H9 (cell line): ENCODE results near the gene SWT1. TPM values are rescaled to one million over a fixed set of nuclear protein-coding genes. Genes with fewer than 3 reads are reported as not detected.

Experiments
- DNase-seq: peaks from one replicate; pipeline ENCODE4 v3.0.0-alpha.2; 2017
- H2AFZ ChIP-seq: one replicate; pipeline ENCODE4 v1.6.1; 2013; ENCODE audit warnings: mild to moderate bottlenecking, low read length, control low read depth, moderate library complexity
- H2AK5ac ChIP-seq: 2 replicates; pipeline ENCODE4 v1.6.1; 2013; ENCODE audit warnings: low read length, control low read depth, mixed read lengths; ENCODE audit not compliant: insufficient read length
- H2BK120ac ChIP-seq: one replicate; pipeline ENCODE4 v1.6.1; 2013; ENCODE audit warnings: low read depth, mild to moderate bottlenecking, low read length, control low read depth, inconsistent platforms; ENCODE audit not compliant: poor library complexity, severe bottlenecking
- H2BK12ac ChIP-seq: 2 replicates; pipeline ENCODE4 v1.6.1; 2013; ENCODE audit warnings: low read length, control low read depth, mixed read lengths, low read depth; ENCODE audit not compliant: insufficient read length
- H2BK15ac ChIP-seq: 2 replicates; pipeline ENCODE4 v1.6.1; 2013; ENCODE audit warnings: low read depth, low read length, control low read depth
- H2BK20ac ChIP-seq: one replicate; pipeline ENCODE4 v1.6.1; 2013; ENCODE audit warnings: low read depth, mild to moderate bottlenecking, low read length, control low read depth, inconsistent platforms; ENCODE audit not compliant: poor library complexity, severe bottlenecking
- H2BK5ac ChIP-seq: 2 replicates; pipeline ENCODE4 v1.6.1; 2013; ENCODE audit warnings: low read length, control low read depth, mixed read lengths; ENCODE audit not compliant: insufficient read length
- H3K14ac ChIP-seq: 2 replicates; pipeline ENCODE4 v1.6.1; 2013; ENCODE audit warnings: low read length, control low read depth; ENCODE audit not compliant: insufficient read depth
- H3K18ac ChIP-seq: 2 replicates; pipeline ENCODE4 v1.6.1; 2013; ENCODE audit warnings: low read depth, mild to moderate bottlenecking, mixed read lengths, low read length, control low read depth; ENCODE audit not compliant: insufficient read length
- H3K23ac ChIP-seq: 2 replicates; pipeline ENCODE4 v1.6.1; 2013; ENCODE audit warnings: low read length, control low read depth, mixed read lengths, low read depth; ENCODE audit not compliant: insufficient read length
- H3K23me2 ChIP-seq: 2 replicates; pipeline ENCODE4 v1.6.1; 2013; ENCODE audit warnings: low read depth, mild to moderate bottlenecking, mixed read lengths, low read length, control low read depth; ENCODE audit not compliant: insufficient read length, poor library complexity, severe bottlenecking
- H3K27ac ChIP-seq: 2 replicates; pipeline ENCODE4 v1.5.1; 2013; ENCODE audit warnings: low read length, control low read depth, mixed read lengths, low read depth; ENCODE audit not compliant: insufficient read length
- H3K27me3 ChIP-seq: 2 replicates; pipeline ENCODE4 v1.6.1; 2013; ENCODE audit warnings: low read length, control low read depth, inconsistent platforms; ENCODE audit not compliant: insufficient read depth
- H3K4ac ChIP-seq: 2 replicates; pipeline ENCODE4 v1.6.1; 2013; ENCODE audit warnings: low read depth, mild to moderate bottlenecking, control low read depth, inconsistent platforms, low read length, moderate library complexity
- H3K4me1 ChIP-seq: 2 replicates; pipeline ENCODE4 v1.6.1; 2013; ENCODE audit warnings: low read length, control low read depth, inconsistent platforms; ENCODE audit not compliant: insufficient read depth
- H3K4me2 ChIP-seq: 2 replicates; pipeline ENCODE4 v1.6.1; 2013; ENCODE audit warnings: low read length, control low read depth, mixed read lengths; ENCODE audit not compliant: insufficient read length, insufficient read depth
- H3K56ac ChIP-seq: 2 replicates; pipeline ENCODE4 v1.6.1; 2013; ENCODE audit warnings: low read depth, mild to moderate bottlenecking, mixed read lengths, low read length, control low read depth; ENCODE audit not compliant: insufficient read length
- H3K79me1 ChIP-seq: 2 replicates; pipeline ENCODE4 v1.6.1; 2013; ENCODE audit warnings: low read depth, mild to moderate bottlenecking, moderate library complexity, low read length, control low read depth, inconsistent platforms; ENCODE audit not compliant: insufficient read depth, poor library complexity, severe bottlenecking
- H3K79me2 ChIP-seq: 2 replicates; pipeline ENCODE4 v1.6.1; 2013; ENCODE audit warnings: low read length, control low read depth, inconsistent platforms; ENCODE audit not compliant: insufficient read depth
- H3K9ac ChIP-seq: 2 replicates; pipeline ENCODE4 v1.6.1; 2013; ENCODE audit warnings: low read length, control low read depth, mixed read lengths; ENCODE audit not compliant: insufficient read length; ENCODE audit errors: extremely low read depth
- H3K9me3 ChIP-seq: one replicate; pipeline ENCODE4 v1.6.1; 2013; ENCODE audit warnings: low read depth, low read length, inconsistent platforms; ENCODE audit not compliant: control insufficient read depth
- H3T11ph ChIP-seq: one replicate; pipeline ENCODE4 v1.6.1; 2013; ENCODE audit warnings: mild to moderate bottlenecking, low read length, control low read depth, inconsistent platforms
- H4K20me1 ChIP-seq: one replicate; pipeline ENCODE4 v1.6.1; 2013; ENCODE audit not compliant: control insufficient read depth, insufficient read length, insufficient read depth
- H4K5ac ChIP-seq: 2 replicates; pipeline ENCODE4 v1.6.1; 2013; ENCODE audit warnings: low read depth, mild to moderate bottlenecking, mixed read lengths, low read length, control low read depth; ENCODE audit not compliant: insufficient read length
- H4K8ac ChIP-seq: replicated peaks from 2 replicates; pipeline ENCODE4 v1.6.1; 2013; ENCODE audit warnings: low read length, control low read depth, mixed read lengths, low read depth; ENCODE audit not compliant: insufficient read length
- H4K91ac ChIP-seq: 2 replicates; pipeline ENCODE4 v1.6.1; 2013; ENCODE audit warnings: low read depth, mild to moderate bottlenecking, moderate library complexity, mixed read lengths, low read length, control low read depth; ENCODE audit not compliant: insufficient read length
- H3K27ac Mint-ChIP-seq, 3 experiments: 2 replicates in 2 of 3; 3 replicates in 1 of 3; pipeline ENCODE4 v1.8.0; 2020 to 2021; ENCODE audit warnings: mixed read lengths in 3 of 3, mild to moderate bottlenecking in 1 of 3, moderate library complexity in 1 of 3
- H3K27me3 Mint-ChIP-seq: 2 replicates; pipeline ENCODE4 v1.8.0; 2021; ENCODE audit warnings: low read depth, mild to moderate bottlenecking, moderate library complexity, mixed read lengths
- H3K36me3 Mint-ChIP-seq, 3 experiments: 2 replicates in 2 of 3; 3 replicates in 1 of 3; pipeline ENCODE4 v1.8.0; 2020 to 2021; ENCODE audit warnings: low read depth in 3 of 3, mixed read lengths in 3 of 3; ENCODE audit not compliant: insufficient read depth in 1 of 3
- H3K4me1 Mint-ChIP-seq, 2 experiments: 2 replicates each; pipeline ENCODE4 v1.8.0; 2020; ENCODE audit warnings: mixed read lengths in 2 of 2
- H3K4me3 Mint-ChIP-seq, 2 experiments: 2 replicates in 1 of 2; 3 replicates in 1 of 2; pipeline ENCODE4 v1.8.0; 2020 to 2021; ENCODE audit warnings: mild to moderate bottlenecking in 2 of 2, mixed read lengths in 2 of 2, moderate library complexity in 1 of 2
- H3K9me3 Mint-ChIP-seq, 2 experiments: 2 replicates in 1 of 2; 3 replicates in 1 of 2; pipeline ENCODE4 v1.8.0; 2020; ENCODE audit warnings: mild to moderate bottlenecking in 2 of 2, mixed read lengths in 2 of 2, moderate library complexity in 1 of 2
- WGBS: extraction: QIAGEN DNeasy Blood & Tissue Kit; methylation state at CpG from one replicate; pipeline ENCODE4 v1.1.7; 2013; ENCODE audit warnings: missing lambda C conversion rate, low lambda C conversion rate, mixed read lengths; ENCODE audit not compliant: insufficient read length; ENCODE audit errors: extremely low coverage; 5-methylcytosine and 5-hydroxymethylcytosine counted together
- total RNA-seq: library from RNA; stranded (reverse); gene quantifications from 2 replicates; pipeline ENCODE4 v1.2.1, GENCODE V29; 2021
- TF ChIP-seq, protein P1 (sequence below): fragments of 200-600 bp; sonication (generic); conservative IDR thresholded peaks from 3 replicates; pipeline ENCODE4 v1.8.0; 2021; ENCODE audit warnings: antibody characterized with exemption, mild to moderate bottlenecking

The SWT1 gene
- total RNA-seq, 1 experiment from 2014 or later = 5.2 TPM

DNA sequence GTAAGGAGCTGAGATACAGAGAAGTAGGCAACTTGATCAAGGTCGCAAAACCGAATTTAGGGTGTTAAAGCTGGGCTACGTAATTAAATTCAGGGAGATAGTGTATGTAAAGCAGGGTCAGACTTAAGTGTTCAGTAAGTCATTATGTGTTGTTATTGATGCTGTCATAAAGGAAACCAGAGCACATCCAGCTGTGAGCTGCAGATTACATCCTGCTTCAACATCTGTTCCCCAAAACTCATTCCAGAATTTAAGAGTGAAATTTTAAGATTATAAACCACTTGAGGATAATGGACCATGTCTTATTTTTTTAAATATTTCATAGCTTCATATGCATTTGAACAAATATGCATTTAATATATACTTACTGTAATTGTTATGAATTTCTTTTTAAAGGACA, 110.3 kb downstream of the SWT1 start:
- no peak overlapping the region for H4K5ac ChIP-seq
- H2AK5ac ChIP-seq = no peak overlapping the region
- no peaks in the 10 kb centered on the region for H3K36me3 Mint-ChIP-seq
- no peaks in the 10 kb centered on the region for H3K23me2 ChIP-seq
- no peak overlapping the region for H3T11ph ChIP-seq
- no peaks in the 10 kb centered on the region for H3K27me3 Mint-ChIP-seq
- no peaks in the 10 kb centered on the region for H3K4me1 Mint-ChIP-seq
- WGBS = no CpG with 5 or more reads among the region's 3 CpGs
- no peaks in the 10 kb centered on the region for H3K79me1 ChIP-seq
- no peak overlapping the region for H2BK120ac ChIP-seq
- no peak overlapping the region for H2BK5ac ChIP-seq
- no peaks in the 10 kb centered on the region for H3K9me3 ChIP-seq
- no peak overlapping the region for H3K4ac ChIP-seq
- H2BK20ac ChIP-seq = no peak overlapping the region
- H3K18ac ChIP-seq = no peak overlapping the region
- no peaks in the 10 kb centered on the region for H3K9me3 Mint-ChIP-seq
- no peak overlapping the region for H4K8ac ChIP-seq
- no peak overlapping the region for H3K27ac ChIP-seq
- H4K20me1 ChIP-seq = no peaks in the 10 kb centered on the region
- no peaks in the 10 kb centered on the region for H3K27me3 ChIP-seq
- no peak overlapping the region for H3K9ac ChIP-seq
- no peak overlapping the region for H2BK15ac ChIP-seq
- no peak overlapping the region for H4K91ac ChIP-seq
- no peak overlapping the region for H3K4me2 ChIP-seq
- H3K4me1 ChIP-seq = no peaks in the 10 kb centered on the region
- no peak overlapping the region for H3K56ac ChIP-seq
- H3K14ac ChIP-seq = no peak overlapping the region
- DNase-seq = no peak
- H3K27ac Mint-ChIP-seq = no peak overlapping the region
- H3K23ac ChIP-seq = no peak overlapping the region
- H2BK12ac ChIP-seq = no peak overlapping the region
- H3K4me3 Mint-ChIP-seq = no peak overlapping the region
- no peak overlapping the region for H2AFZ ChIP-seq
- H3K79me2 ChIP-seq = no peaks in the 10 kb centered on the region
- TF ChIP-seq, protein P1, sequence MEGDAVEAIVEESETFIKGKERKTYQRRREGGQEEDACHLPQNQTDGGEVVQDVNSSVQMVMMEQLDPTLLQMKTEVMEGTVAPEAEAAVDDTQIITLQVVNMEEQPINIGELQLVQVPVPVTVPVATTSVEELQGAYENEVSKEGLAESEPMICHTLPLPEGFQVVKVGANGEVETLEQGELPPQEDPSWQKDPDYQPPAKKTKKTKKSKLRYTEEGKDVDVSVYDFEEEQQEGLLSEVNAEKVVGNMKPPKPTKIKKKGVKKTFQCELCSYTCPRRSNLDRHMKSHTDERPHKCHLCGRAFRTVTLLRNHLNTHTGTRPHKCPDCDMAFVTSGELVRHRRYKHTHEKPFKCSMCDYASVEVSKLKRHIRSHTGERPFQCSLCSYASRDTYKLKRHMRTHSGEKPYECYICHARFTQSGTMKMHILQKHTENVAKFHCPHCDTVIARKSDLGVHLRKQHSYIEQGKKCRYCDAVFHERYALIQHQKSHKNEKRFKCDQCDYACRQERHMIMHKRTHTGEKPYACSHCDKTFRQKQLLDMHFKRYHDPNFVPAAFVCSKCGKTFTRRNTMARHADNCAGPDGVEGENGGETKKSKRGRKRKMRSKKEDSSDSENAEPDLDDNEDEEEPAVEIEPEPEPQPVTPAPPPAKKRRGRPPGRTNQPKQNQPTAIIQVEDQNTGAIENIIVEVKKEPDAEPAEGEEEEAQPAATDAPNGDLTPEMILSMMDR = no peak
